HG03442 (cell line): ENCODE results near the gene LAMTOR3.

Experiments
- ATAC-seq: cut with Tn5 transposase; IDR thresholded peaks from one replicate; pipeline ENCODE4 v1.9.1; 2021; ENCODE audit warnings: mild to moderate bottlenecking, moderate library complexity; ENCODE audit not compliant: unreplicated experiment

Gene LAMTOR3

DNA sequence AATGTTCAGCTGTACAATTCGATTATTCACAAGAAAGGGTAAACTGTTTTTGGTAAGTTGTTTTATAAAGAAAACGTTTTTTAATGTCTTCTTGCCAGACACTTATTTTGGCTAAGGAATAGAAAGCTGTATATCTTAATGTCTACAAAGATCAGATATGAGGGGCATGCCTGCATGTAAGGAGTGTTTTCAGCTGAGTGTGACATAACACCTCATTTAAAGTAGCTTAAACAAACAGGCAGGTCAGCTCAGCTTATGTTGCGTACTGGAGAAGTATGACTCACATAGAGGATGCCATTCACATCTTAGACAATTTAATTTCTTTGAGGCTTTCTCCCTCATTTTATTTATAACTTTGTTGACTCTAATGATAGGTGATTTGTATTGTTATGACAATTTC, 30.4 kb downstream of the LAMTOR3 start:
- no peak for ATAC-seq

DNA sequence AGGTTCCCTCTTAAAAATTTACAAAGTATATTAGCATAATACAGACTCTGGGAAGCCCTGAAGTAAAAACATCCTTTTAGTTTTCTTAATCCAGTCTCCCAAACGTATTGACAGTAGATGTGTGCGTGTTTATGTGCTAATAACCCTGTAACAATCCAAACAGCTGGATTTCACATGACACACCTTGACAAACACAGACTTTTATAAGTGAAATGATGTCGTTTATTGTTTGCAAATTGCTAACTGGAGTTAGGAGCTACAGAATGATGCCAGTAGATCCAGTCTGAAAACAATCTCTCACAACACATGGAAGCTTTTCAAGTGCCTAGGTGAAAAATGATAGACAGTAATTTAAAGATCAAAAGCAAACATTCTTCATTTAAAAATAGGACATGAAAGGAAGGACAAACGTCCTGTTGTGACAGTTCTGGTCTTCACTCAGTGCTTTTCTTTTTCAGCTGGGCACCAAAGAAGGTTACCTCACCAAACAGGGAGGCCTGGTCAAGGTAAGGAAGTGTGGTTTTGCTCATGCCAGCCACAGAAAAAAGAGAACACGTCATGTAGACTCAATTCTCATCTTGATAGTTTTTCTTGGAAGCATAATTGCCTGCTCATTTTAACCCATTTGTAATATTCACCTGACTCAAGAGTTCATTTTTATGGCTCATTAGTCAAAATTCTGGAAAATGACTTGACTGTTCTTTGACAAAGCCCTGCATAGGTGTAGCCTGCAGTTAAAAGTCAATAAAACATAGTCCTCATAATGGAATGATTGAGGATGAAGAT, 32.9 kb downstream of the LAMTOR3 start:
- ATAC-seq: peak; percentile 82

- no peak for ATAC-seq
Observed at GRCh38 chr4:99860521-99860920, 33.7 kb downstream of the LAMTOR3 start.

- peak; percentile 36 for ATAC-seq
Observed at GRCh38 chr4:99859618-99860017, 34.6 kb downstream of the LAMTOR3 start.

GRCh38 chr4:99857307-99857706, 36.9 kb downstream of the LAMTOR3 start:
- no peak for ATAC-seq

GRCh38 chr4:99856166-99856565, 38.1 kb downstream of the LAMTOR3 start:
- no peak for ATAC-seq

- ATAC-seq: no peak
Observed at GRCh38 chr4:99855678-99856077, 38.5 kb downstream of the LAMTOR3 start.

DNA sequence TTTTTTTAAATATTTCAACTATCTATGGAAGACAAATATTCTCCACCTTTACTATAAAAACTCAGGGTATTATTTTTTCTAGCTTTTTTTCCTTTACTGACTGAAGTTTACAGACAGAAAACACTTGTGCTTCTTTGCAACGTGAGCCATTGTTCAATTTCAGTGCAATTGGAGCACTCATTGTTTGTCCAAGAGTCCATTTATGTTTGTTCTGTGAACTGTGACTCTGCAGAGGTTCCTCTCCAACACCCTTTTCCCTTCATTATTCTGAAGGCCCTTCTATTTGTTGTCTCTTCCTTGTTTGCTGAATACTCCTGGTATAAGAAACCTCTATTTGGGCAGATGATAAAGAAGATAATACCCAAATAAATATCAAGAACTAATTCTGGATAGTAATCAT, 40.2 kb downstream of the LAMTOR3 start:
- ATAC-seq: no peak

- no peak for ATAC-seq
Observed at GRCh38 chr4:99853190-99853589, 41.0 kb downstream of the LAMTOR3 start.

- ATAC-seq: no peak
Observed at GRCh38 chr4:99852199-99852749, 42.0 kb downstream of the LAMTOR3 start.

DNA sequence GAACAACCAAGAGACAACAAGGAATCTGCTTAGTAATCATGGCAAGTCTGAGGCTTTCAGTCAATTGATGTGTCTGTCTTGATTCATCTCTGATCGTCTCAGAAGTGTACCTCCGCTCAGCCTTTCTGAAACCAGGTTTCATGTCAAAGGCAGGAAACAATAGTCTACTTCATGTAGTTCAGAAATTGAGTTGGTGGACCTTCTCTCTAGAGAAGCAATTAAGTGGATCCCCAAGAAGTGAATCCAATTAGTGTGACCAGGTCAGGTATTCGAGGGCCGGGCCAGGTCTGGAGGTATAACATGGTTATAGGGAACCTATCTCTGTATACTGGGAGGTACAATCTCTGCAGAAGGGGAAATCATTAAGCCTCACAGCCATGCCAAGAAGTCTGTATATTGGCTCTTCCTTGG, 45.6 kb downstream of the LAMTOR3 start:
- ATAC-seq: peak; percentile 42

GRCh38 chr4:99847362-99847976, 46.8 kb downstream of the LAMTOR3 start:
- peak; percentile 52 for ATAC-seq

- no peak for ATAC-seq
Observed at GRCh38 chr4:99846891-99847290, 47.3 kb downstream of the LAMTOR3 start.

- peak; percentile 13 for ATAC-seq
Observed at GRCh38 chr4:99845708-99846469, 48.3 kb downstream of the LAMTOR3 start.

- ATAC-seq: no peak
Observed at GRCh38 chr4:99845179-99845578, 49.0 kb downstream of the LAMTOR3 start.

GRCh38 chr4:99844048-99844447, 50.2 kb downstream of the LAMTOR3 start:
- ATAC-seq: no peak

GRCh38 chr4:99843413-99843812, 50.8 kb downstream of the LAMTOR3 start:
- no peak for ATAC-seq

DNA sequence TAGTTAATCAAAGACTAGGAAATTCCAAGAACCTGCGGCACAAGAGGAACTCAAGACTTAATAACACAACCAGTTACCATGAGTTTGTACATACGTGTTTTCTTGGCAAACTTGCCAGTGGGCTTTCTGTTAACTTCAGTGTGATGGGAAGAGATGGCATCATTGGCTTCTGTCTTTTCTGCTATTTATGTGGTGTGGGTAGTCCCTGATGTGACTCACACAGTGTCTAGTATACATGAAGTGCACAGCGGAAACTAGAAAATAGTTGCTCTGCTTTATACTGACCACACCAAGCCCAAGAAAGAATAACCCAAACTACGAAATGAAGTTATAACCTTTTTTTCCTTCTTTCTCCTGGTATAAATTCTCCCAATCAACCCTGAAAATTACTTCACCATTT, 53.1 kb downstream of the LAMTOR3 start:
- ATAC-seq: peak; percentile 89

- no peak for ATAC-seq
Observed at GRCh38 chr4:99838927-99839326, 55.3 kb downstream of the LAMTOR3 start.

- no peak for ATAC-seq
Observed at GRCh38 chr4:99835942-99836341, 58.3 kb downstream of the LAMTOR3 start.

- ATAC-seq: no peak
Observed at GRCh38 chr4:99834569-99834968, 59.7 kb downstream of the LAMTOR3 start.
